Activated B cell treated with CpG ODN at 0.5 μM for 24 hours (primary cell): ENCODE measurements around the gene FASTK. TPM values are rescaled to one million over a fixed set of nuclear protein-coding genes. Genes with fewer than 3 reads are reported as not detected.

Experiments
- ATAC-seq: fragments of 200-7000 bp; cut with Tn5 transposase; one replicate; pipeline ENCODE4 v1.10.0; 2021; ENCODE audit warnings: low read depth, mild to moderate bottlenecking, moderate library complexity
- CTCF ChIA-PET: fragments of 350-600 bp; sonication (Branson Sonifier 250); formaldehyde crosslinking; loops from one replicate; lab custom pipeline; 2021; ENCODE audit warnings: antibody characterized with exemption; lab: Charles Lee
- POLR2A ChIA-PET: fragments of 350-600 bp; sonication (Branson Sonifier 250); formaldehyde crosslinking; loops from one replicate; lab custom pipeline; 2021; ENCODE audit warnings: antibody characterized with exemption; lab: Charles Lee
- DNase-seq: peaks from one replicate; pipeline ENCODE4 v3.0.0; 2022
- H3K27ac Mint-ChIP-seq: one replicate; pipeline ENCODE4 v1.8.0; 2020; ENCODE audit warnings: mixed read lengths
- H3K27me3 Mint-ChIP-seq: one replicate; pipeline ENCODE4 v1.8.0; 2021; ENCODE audit warnings: mixed read lengths
- H3K36me3 Mint-ChIP-seq: one replicate; pipeline ENCODE4 v1.8.0; 2021; ENCODE audit warnings: low read depth, mixed read lengths
- H3K4me1 Mint-ChIP-seq: one replicate; pipeline ENCODE4 v1.8.0; 2021; ENCODE audit warnings: mixed read lengths
- H3K4me3 Mint-ChIP-seq: one replicate; pipeline ENCODE4 v1.8.0; 2020; ENCODE audit warnings: mild to moderate bottlenecking, mixed read lengths
- H3K9me3 Mint-ChIP-seq: one replicate; pipeline ENCODE4 v1.8.0; 2020; ENCODE audit warnings: mixed read lengths
- CTCF ChIP-seq: fragments of 200-600 bp; IDR thresholded peaks from one replicate; pipeline ENCODE4 v1.8.0; 2022; ENCODE audit warnings: antibody characterized with exemption, mild to moderate bottlenecking
- intact Hi-C: fragments of 100-400 bp; cut with micrococcal nuclease; formaldehyde crosslinking; loops from one replicate; pipeline ENCODE4 v1.15.1; 2024
- total RNA-seq: library from RNA; stranded (reverse); gene quantifications from 2 replicates; pipeline ENCODE4 v1.2.3, GENCODE V29; 2022

The FASTK gene
- total RNA-seq, 1 donor from 2014 or later: 103 TPM

- H3K4me1 Mint-ChIP-seq: peaks cover 36% of the 10 kb centered on the region
- DNase-seq (peak; percentile 91), ATAC-seq (peak; percentile 93)
- H3K36me3 Mint-ChIP-seq: peaks cover 7% of the 10 kb centered on the region
- POLR2A ChIA-PET: interaction anchor here (0.6 to 3.2 kb wide), 4 partner anchors 22 to 53 kb away, joined by 5 to 19 read pairs (median 10); partner anchors contain the start of genes ABCB8, FASTK and TMUB1
- H3K27me3 Mint-ChIP-seq: no peaks in the 10 kb centered on the region
- CTCF ChIA-PET: no interaction called here
- intact Hi-C loops: loop anchor here (1.0 to 10.0 kb wide), 10 partner anchors 22 to 1223 kb away; partner anchors contain the start of genes ABCB8, ABCF2, CHPF2 and FASTK
- TF ChIP-seq CTCF: no peak
- H3K27ac Mint-ChIP-seq: peak overlapping the region; percentile 89
- peak overlapping the region; percentile 92 for H3K4me3 Mint-ChIP-seq
- no peaks in the 10 kb centered on the region for H3K9me3 Mint-ChIP-seq
These were observed 22.4 kb downstream of the FASTK start for GRCh38 chr7:151057989-151058780.

- peak within 1 kb of the TSS; percentile 89 for H3K27ac Mint-ChIP-seq
- POLR2A ChIA-PET: interaction anchor here (0.5 kb wide), 1 partner anchor 19 kb away, joined by 3 read pairs; no protein-coding TSS in a partner anchor
- peaks cover 1% of the 10 kb centered on the region for H3K27me3 Mint-ChIP-seq
- TF ChIP-seq CTCF: no peak
- H3K4me3 Mint-ChIP-seq: peak within 1 kb of the TSS; percentile 92
- peaks cover 7% of the 10 kb centered on the region for H3K36me3 Mint-ChIP-seq
- DNase-seq (no peak), ATAC-seq (peak; percentile 1)
- no peaks in the 10 kb centered on the region for H3K9me3 Mint-ChIP-seq
- intact Hi-C loops: loop anchor here (10.0 kb wide), 2 partner anchors 287 to 1223 kb away; partner anchors contain the start of genes NUB1 and ZNF862
- H3K4me1 Mint-ChIP-seq: peaks cover 38% of the 10 kb centered on the region
- CTCF ChIA-PET: no interaction called here
These were observed 23.1 kb downstream of the FASTK start, which contains the start of gene CDK5 for GRCh38 chr7:151057506-151057988. Gene CDK5 (minus strand): TSS chr7:151057897. CDS start chr7:151057848, 49 bp downstream.

GRCh38 chr7:151056666-151057505 lies 23.7 kb downstream of the FASTK start:
- Mint-ChIP-seq H3K27ac (no peak overlapping the region), H3K9me3 (no peaks in the 10 kb centered on the region), H3K36me3 (peaks cover 7% of the 10 kb centered on the region), H3K4me3 (peak overlapping the region; percentile 92), H3K4me1 (peaks cover 39% of the 10 kb centered on the region), H3K27me3 (peaks cover 4% of the 10 kb centered on the region)
- intact Hi-C loops: loop anchor here (10.0 kb wide), 2 partner anchors 288 to 1222 kb away; partner anchors contain the start of genes NUB1 and ZNF862
- no peak for DNase-seq
- no peak for TF ChIP-seq CTCF
- POLR2A ChIA-PET: interaction anchor here (0.5 kb wide), 1 partner anchor 19 kb away, joined by 3 read pairs; no protein-coding TSS in a partner anchor
- no peak for ATAC-seq
- CTCF ChIA-PET: no interaction called here

- peaks cover 35% of the 10 kb centered on the region for H3K4me1 Mint-ChIP-seq
- ChIA-PET CTCF (no interaction called here), POLR2A (no interaction called here)
- peaks cover 4% of the 10 kb centered on the region for H3K27me3 Mint-ChIP-seq
- no peak for DNase-seq
- H3K27ac Mint-ChIP-seq: no peak overlapping the region
- no peak for TF ChIP-seq CTCF
- H3K4me3 Mint-ChIP-seq: peak overlapping the region; percentile 92
- no peak for ATAC-seq
- no peaks in the 10 kb centered on the region for H3K9me3 Mint-ChIP-seq
- intact Hi-C loops: loop anchor here (10.0 kb wide), 2 partner anchors 289 to 1221 kb away; partner anchors contain the start of genes NUB1 and ZNF862
- peaks cover 7% of the 10 kb centered on the region for H3K36me3 Mint-ChIP-seq
These were observed 24.3 kb downstream of the FASTK start for GRCh38 chr7:151056283-151056665.
